HUES6 (cell line): ENCODE measurements around the gene MT1B.

Experiments
- H3K27ac ChIP-seq: 2 replicates; pipeline ENCODE4 v1.7.0; 2013; ENCODE audit warnings: low read depth, mild to moderate bottlenecking, low read length, inconsistent platforms
- H3K27me3 ChIP-seq: 2 replicates; pipeline ENCODE4 v1.6.1; 2013; ENCODE audit warnings: low read length; ENCODE audit not compliant: control insufficient read depth, insufficient read depth
- H3K36me3 ChIP-seq: 2 replicates; pipeline ENCODE4 v1.6.1; 2013; ENCODE audit warnings: low read length; ENCODE audit not compliant: control insufficient read depth, insufficient read depth
- H3K4me1 ChIP-seq: 2 replicates; pipeline ENCODE4 v1.6.1; 2013; ENCODE audit warnings: low read length; ENCODE audit not compliant: control insufficient read depth, insufficient read depth
- H3K4me3 ChIP-seq: 2 replicates; pipeline ENCODE4 v1.5.1; 2013; ENCODE audit warnings: low read depth, low read length
- H3K9ac ChIP-seq: one replicate; pipeline ENCODE4 v1.6.1; 2013; ENCODE audit warnings: mild to moderate bottlenecking, low read length
- H3K9me3 ChIP-seq: 2 replicates; pipeline ENCODE4 v1.6.1; 2013; ENCODE audit warnings: low read depth, low read length; ENCODE audit not compliant: control insufficient read depth, insufficient read depth

Gene MT1B

GRCh38 chr16:56681939-56682702, 30.4 kb downstream of the MT1B start, which contains the start of gene MT1X:
Gene MT1X (plus strand): TSS chr16:56682470. CDS start chr16:56682541, 71 bp downstream.
- Histone ChIP-seq H3K27me3 (peaks cover 27% of the 10 kb centered on the region), H3K4me3 (peak within 1 kb of the TSS; percentile 74), H3K36me3 (peaks cover 16% of the 10 kb centered on the region; the same call in 1 of the 2 replicates), H3K4me1 (peaks cover 24% of the 10 kb centered on the region), H3K9ac (peak within 1 kb of the TSS; percentile 95), H3K27ac (peak within 1 kb of the TSS; percentile 32; the same call in 1 of the 2 replicates), H3K9me3 (no peaks in the 10 kb centered on the region)

DNA sequence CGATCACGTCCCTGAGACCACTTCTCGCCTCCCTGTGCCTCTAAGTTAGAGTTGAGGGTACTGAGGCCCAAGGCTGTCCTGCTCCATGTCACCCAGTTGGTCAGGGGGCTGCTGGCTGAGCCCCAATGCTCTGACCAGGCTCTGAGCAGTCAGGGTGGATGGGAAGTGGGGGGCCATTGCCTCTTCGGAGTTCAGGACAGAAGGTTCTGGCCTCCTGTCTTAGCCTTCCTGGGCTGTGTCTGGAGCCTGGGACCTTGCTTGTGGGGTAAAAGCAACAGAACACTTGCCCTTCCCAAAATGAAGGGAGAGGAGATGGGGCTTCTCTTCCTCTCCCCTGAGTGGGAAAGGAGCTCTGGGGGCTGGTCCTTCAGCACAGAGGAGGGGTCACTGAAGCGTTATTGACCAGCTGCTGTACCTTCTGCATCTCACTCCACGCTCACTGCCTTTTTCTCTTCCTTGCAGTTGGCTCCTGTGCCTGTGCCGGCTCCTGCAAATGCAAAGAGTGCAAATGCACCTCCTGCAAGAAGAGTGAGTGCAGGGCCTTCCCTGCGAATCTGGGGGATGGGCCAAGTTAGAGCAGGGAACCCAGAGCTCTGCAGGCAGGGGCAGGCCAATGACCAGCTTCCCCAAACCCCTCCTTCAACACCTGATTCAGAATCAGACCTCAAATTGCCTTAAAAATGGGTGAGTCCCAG, 31.2 kb downstream of the MT1B start:
- Histone ChIP-seq H3K36me3 (peaks cover 16% of the 10 kb centered on the region; the same call in 1 of the 2 replicates), H3K4me1 (peaks cover 19% of the 10 kb centered on the region), H3K4me3 (peak overlapping the region; percentile 74), H3K27ac (peak overlapping the region; percentile 32; the same call in 1 of the 2 replicates), H3K9ac (peak overlapping the region; percentile 95), H3K9me3 (no peaks in the 10 kb centered on the region), H3K27me3 (peaks cover 20% of the 10 kb centered on the region; the same call in 1 of the 2 replicates)

DNA sequence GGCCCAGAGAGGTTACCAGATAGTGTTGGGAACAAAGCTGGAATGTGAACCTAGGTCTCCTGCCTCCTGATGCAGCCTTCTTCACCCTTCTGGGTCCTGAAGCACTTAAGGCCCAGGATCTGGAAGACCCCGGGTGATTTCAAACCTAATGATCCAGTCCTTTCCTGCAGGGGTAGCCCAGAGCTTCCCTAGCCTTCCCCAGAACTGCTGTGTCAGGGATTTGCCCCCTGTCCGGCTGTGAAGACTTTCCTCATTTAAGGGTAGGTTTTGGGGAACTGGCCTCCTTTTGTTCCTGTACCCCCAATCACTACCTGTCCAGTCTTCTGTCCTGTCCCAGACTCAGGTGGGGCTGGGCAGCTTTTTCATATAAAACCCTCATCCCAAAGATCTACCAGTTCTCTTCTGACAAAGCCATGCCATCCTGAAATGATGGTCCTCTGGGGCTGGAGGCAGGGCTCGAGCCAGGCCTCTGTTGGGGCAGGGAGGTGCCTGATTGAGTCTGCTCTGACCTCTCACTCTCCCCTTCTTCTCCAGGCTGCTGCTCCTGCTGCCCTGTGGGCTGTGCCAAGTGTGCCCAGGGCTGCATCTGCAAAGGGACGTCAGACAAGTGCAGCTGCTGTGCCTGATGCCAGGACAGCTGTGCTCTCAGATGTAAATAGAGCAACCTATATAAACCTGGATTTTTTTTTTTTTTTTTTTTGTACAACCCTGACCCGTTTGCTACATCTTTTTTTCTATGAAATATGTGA, 31.9 kb downstream of the MT1B start:
- H3K4me3 ChIP-seq, result peak overlapping the region; percentile 74
- H3K4me1 ChIP-seq, result peaks cover 19% of the 10 kb centered on the region
- peaks cover 19% of the 10 kb centered on the region; the same call in 1 of the 2 replicates for H3K27me3 ChIP-seq
- peak overlapping the region; percentile 95 for H3K9ac ChIP-seq
- H3K27ac ChIP-seq, result no peak overlapping the region
- H3K9me3 ChIP-seq, result no peaks in the 10 kb centered on the region
- peaks cover 16% of the 10 kb centered on the region; the same call in 1 of the 2 replicates for H3K36me3 ChIP-seq

DNA sequence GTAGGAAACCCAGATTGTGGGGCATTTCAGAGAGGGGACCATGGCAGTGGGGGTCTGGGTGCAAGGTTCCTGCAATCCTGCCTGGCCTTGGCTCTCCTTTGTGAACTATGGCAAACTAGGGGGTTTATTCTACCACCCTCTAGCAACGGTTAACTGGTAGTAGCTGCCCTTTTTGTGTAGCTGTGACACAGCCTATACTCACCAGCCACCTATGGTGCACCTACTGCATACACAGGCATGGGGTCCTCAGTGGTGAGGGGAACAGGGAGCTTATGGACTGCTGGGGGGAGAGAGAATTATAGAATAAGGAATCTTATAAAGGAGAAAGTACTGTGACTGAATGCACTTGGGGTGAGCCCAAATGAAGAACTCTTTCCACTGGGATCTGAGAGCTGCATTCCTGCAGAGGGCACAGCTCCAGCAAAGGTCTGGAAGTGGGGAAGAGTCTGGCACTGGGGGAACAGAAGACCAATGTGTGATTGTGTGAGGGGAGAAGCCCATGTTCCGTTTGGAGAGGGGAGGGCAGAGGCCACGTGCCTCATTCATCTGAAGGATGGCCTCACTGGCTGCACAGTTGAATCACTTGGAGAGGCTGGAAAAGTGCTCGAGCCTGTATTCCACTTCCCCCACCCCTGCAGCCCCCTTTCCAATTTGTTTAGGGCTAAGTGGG, 32.7 kb downstream of the MT1B start:
- Histone ChIP-seq H3K27ac (no peak overlapping the region), H3K9me3 (no peaks in the 10 kb centered on the region), H3K9ac (no peak overlapping the region), H3K36me3 (peaks cover 16% of the 10 kb centered on the region; the same call in 1 of the 2 replicates), H3K4me3 (no peak overlapping the region), H3K27me3 (peaks cover 19% of the 10 kb centered on the region; the same call in 1 of the 2 replicates), H3K4me1 (peaks cover 19% of the 10 kb centered on the region)

- Histone ChIP-seq H3K4me3 (no peak overlapping the region), H3K9ac (no peak overlapping the region), H3K4me1 (peaks cover 19% of the 10 kb centered on the region), H3K9me3 (no peaks in the 10 kb centered on the region), H3K27ac (no peak overlapping the region), H3K36me3 (peaks cover 16% of the 10 kb centered on the region; the same call in 1 of the 2 replicates), H3K27me3 (peaks cover 19% of the 10 kb centered on the region; the same call in 1 of the 2 replicates)
These were observed 33.4 kb downstream of the MT1B start for GRCh38 chr16:56684926-56685590.

DNA sequence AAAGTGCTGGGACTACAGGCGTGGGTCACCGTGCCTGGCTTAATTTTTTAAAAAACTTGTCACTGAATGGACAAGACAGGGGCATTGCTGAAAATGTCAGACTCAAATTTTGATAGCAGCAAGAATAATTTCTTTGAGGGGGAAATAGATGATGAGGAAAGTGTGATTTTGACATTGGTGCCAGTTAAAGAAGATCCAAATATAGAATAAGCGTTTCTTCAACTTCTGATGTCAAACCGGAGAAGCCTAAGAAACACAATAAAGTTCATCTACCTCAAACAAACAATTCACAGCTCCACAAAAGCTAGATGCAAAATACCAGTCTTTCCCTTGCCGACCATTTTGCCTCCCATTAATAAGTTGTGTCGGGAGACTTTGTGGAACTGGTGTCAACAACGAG, 35.1 kb downstream of the MT1B start:
- Histone ChIP-seq H3K4me1 (peaks cover 16% of the 10 kb centered on the region), H3K4me3 (no peak overlapping the region), H3K9ac (no peak overlapping the region), H3K27ac (no peak overlapping the region), H3K9me3 (no peaks in the 10 kb centered on the region), H3K27me3 (peaks cover 10% of the 10 kb centered on the region; the same call in 1 of the 2 replicates), H3K36me3 (peaks cover 16% of the 10 kb centered on the region; the same call in 1 of the 2 replicates)

- Histone ChIP-seq H3K36me3 (peaks cover 9% of the 10 kb centered on the region; the same call in 1 of the 2 replicates), H3K4me3 (no peak overlapping the region), H3K27me3 (no peaks in the 10 kb centered on the region), H3K27ac (no peak overlapping the region), H3K9me3 (no peaks in the 10 kb centered on the region), H3K4me1 (peaks cover 3% of the 10 kb centered on the region; the same call in 1 of the 2 replicates), H3K9ac (no peak overlapping the region)
These were observed 37.1 kb downstream of the MT1B start for GRCh38 chr16:56688762-56689161.

DNA sequence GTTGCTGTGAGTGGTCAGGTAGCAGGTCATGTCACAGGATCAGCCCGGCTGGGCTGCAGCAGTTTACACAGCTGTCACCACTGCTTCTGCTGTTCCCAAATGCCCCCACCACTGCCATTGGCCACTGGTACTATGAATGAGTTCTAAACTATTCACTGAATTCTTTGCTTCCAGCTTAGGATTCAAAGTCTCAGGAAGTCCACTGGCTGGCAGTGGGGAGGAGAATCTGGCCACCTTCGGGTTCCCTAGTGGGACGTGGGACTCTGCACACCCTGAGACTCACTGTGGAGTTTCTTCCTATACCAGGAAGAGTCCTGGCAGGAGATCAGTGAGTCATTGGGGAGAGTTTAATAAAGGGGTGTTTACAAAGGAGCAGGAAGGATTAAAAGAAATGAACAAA, 37.5 kb downstream of the MT1B start:
- no peak overlapping the region for H3K27ac ChIP-seq
- peaks cover 8% of the 10 kb centered on the region; the same call in 1 of the 2 replicates for H3K36me3 ChIP-seq
- no peak overlapping the region for H3K4me3 ChIP-seq

DNA sequence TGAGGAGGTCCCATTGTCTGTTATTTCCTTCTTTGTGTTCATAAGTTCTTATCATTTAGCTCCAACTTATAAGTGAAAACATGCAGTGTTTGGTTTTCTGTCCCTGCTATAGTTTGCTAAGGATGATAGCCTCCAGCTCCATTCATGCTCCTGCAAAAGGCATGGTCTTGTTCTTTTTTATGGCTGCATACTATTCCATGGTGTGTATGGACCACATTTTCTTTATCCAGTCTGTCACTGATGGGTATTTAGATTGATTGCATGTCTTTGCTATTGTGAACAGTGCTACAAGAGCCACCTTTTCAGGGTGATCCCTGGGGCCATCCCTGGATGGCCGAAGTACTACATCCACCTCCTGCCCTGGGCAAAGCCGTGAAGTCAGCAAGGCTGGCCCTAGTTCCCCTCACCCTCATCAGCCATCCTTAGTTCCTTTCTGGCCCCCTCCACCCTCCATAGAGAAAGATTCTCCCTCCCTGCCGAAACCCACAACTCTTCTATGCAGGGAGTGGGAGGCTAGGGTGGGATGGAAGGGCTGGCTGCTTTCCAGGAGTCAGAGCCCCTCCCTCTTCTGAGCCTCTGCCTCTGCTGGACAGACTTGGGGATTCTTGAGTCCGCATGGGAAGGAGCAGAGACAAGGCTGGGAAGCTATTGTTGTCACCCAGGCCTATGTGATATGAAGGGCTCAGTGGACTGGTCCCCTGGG, 38.9 kb downstream of the MT1B start:
- Histone ChIP-seq H3K9ac (no peak overlapping the region), H3K36me3 (peaks cover 8% of the 10 kb centered on the region; the same call in 1 of the 2 replicates), H3K4me1 (peaks cover 3% of the 10 kb centered on the region; the same call in 1 of the 2 replicates), H3K27ac (no peak overlapping the region), H3K9me3 (no peaks in the 10 kb centered on the region), H3K4me3 (no peak overlapping the region), H3K27me3 (no peaks in the 10 kb centered on the region)

More for the DNA sequence above, 37.5 kb downstream of the MT1B start:
- Histone ChIP-seq H3K9me3 (no peaks in the 10 kb centered on the region), H3K9ac (no peak overlapping the region), H3K27me3 (no peaks in the 10 kb centered on the region), H3K4me1 (peaks cover 3% of the 10 kb centered on the region; the same call in 1 of the 2 replicates)
